ENCODE measurements around the gene CASP10. TPM values are rescaled to one million over a fixed set of nuclear protein-coding genes. Genes with fewer than 3 reads are reported as not detected.

The CASP10 gene
- total RNA-seq, 2 donors from 2014 or later = 3.0 to 6.0 TPM

DNA sequence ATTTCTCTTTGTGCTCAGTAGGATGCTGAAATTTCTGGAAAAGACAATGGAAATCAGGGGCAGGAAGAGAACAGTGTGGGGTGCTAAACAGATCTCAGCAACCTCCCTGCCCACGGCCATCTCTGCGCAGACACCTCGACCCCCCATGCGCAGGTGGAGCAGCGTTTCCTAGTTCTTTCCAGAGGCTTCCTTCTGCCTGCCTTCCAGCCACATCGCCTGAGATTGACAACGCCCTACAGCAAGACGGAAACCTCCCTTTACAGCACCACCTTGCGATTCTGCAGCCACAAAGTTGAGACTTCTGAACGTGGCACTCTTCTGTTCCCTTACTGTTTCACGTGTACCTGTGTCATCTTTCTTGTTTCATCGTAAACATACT, 46.0 kb downstream of the CASP10 start:
- Histone ChIP-seq H3K27ac (no peak overlapping the region), H3K4me1 (peaks cover 20% of the 10 kb centered on the region), H3K27me3 (no peaks in the 10 kb centered on the region), H3K4me3 (no peak overlapping the region), H3K36me3 (replicated peaks in 1 of 2; ENCODE audit: insufficient read depth in 1 of 2, low read depth in 2 of 2) (no peaks in the 10 kb centered on the region), H3K9me3 (no peaks in the 10 kb centered on the region)
- ATAC-seq (no peak), DNase-seq (no peak)
- no peak for TF ChIP-seq POLR2A (IDR thresholded peaks at IDR 0.05)
- TF ChIP-seq, protein P1, sequence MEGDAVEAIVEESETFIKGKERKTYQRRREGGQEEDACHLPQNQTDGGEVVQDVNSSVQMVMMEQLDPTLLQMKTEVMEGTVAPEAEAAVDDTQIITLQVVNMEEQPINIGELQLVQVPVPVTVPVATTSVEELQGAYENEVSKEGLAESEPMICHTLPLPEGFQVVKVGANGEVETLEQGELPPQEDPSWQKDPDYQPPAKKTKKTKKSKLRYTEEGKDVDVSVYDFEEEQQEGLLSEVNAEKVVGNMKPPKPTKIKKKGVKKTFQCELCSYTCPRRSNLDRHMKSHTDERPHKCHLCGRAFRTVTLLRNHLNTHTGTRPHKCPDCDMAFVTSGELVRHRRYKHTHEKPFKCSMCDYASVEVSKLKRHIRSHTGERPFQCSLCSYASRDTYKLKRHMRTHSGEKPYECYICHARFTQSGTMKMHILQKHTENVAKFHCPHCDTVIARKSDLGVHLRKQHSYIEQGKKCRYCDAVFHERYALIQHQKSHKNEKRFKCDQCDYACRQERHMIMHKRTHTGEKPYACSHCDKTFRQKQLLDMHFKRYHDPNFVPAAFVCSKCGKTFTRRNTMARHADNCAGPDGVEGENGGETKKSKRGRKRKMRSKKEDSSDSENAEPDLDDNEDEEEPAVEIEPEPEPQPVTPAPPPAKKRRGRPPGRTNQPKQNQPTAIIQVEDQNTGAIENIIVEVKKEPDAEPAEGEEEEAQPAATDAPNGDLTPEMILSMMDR (IDR thresholded peaks at IDR 0.05) = no peak
- WGBS, 2 donors = 50 to 69% methylated on average over 12 of the region's 12 CpGs
- intact Hi-C loops (cut with DNase I) = no loop called here

DNA sequence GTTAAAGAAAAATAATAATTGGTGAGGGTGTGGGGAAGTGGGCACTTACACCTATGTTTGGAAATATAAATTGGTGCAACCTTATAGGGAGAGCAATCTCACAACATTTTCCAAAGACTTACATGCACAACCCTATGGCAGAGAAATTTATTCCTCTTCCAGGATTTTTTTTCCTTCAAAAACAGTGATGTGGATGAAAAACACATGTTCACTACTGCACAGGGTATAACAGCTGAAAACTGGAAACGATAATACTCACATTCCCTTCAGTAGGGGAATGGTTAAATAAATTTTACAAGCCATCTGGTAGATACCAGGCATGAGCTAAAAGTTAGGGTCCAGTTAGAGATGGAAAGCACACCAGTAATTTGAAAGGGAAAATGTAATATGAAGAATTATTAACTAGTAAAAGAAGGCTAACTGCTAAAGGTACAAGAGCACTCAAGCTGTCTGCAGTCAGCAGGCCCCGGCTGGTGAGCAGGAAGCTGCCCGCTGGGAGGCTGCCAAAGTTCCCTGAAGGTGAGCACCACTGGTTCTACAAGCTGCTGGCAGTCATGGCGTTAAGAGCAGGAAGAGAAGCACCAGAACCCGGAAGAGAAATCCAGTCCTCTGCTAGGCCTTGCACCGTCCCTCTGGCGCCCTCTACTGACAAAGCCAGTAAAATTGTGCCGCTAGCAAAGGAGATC, 49.0 kb downstream of the CASP10 start:
- intact Hi-C loops (cut with DNase I) = no loop called here
- peaks cover 36% of the 10 kb centered on the region for H3K4me1 ChIP-seq
- no peaks in the 10 kb centered on the region for H3K36me3 ChIP-seq (replicated peaks in 1 of 2; ENCODE audit: insufficient read depth in 1 of 2, low read depth in 2 of 2)
- peak; percentile 93 to 97 (median 96) for DNase-seq
- peak; percentile 89 for ATAC-seq
- TF ChIP-seq, protein P1 (IDR thresholded peaks at IDR 0.05) = peak; percentile 87 to 96 (median 92)
- TF ChIP-seq POLR2A (IDR thresholded peaks at IDR 0.05) = no peak
- H3K27me3 ChIP-seq = no peaks in the 10 kb centered on the region
- no peak overlapping the region for H3K4me3 ChIP-seq
- WGBS, 2 donors = 13 to 15% methylated on average over 8 of the region's 8 CpGs
- H3K9me3 ChIP-seq = no peaks in the 10 kb centered on the region
- peak overlapping the region in 3 of 4 donors; percentile 44 to 78 (median 65) for H3K27ac ChIP-seq

DNA sequence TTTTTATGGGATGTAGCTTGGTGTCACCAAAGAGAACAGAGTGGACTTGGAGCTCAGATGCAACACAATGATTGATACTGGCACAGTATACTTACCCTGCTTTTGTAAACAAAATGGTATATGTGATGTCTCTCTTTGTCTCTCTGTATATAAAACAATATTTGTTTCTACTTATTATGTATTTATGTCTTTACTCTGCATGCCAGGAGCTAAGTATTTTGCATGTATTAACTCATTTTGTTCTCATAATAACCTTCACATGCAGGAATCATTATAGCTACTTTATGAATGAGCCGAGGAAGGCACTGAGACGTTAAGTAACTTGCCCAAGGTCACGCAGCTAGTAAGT, 49.5 kb downstream of the CASP10 start:
- Histone ChIP-seq H3K4me1 (peaks cover 36% of the 10 kb centered on the region), H3K36me3 (replicated peaks in 1 of 2; ENCODE audit: insufficient read depth in 1 of 2, low read depth in 2 of 2) (no peaks in the 10 kb centered on the region), H3K9me3 (no peaks in the 10 kb centered on the region), H3K27ac (peak overlapping the region in 3 of 4 donors; percentile 44 to 78 (median 65)), H3K27me3 (no peaks in the 10 kb centered on the region), H3K4me3 (no peak overlapping the region)
- WGBS, 2 donors = 26 to 28% methylated on average over 3 of the region's 3 CpGs
- intact Hi-C loops (cut with DNase I) = no loop called here
- DNase-seq (no peak), ATAC-seq (no peak)
- no peak for TF ChIP-seq POLR2A (IDR thresholded peaks at IDR 0.05)
- TF ChIP-seq, protein P1 (IDR thresholded peaks at IDR 0.05) = no peak

DNA sequence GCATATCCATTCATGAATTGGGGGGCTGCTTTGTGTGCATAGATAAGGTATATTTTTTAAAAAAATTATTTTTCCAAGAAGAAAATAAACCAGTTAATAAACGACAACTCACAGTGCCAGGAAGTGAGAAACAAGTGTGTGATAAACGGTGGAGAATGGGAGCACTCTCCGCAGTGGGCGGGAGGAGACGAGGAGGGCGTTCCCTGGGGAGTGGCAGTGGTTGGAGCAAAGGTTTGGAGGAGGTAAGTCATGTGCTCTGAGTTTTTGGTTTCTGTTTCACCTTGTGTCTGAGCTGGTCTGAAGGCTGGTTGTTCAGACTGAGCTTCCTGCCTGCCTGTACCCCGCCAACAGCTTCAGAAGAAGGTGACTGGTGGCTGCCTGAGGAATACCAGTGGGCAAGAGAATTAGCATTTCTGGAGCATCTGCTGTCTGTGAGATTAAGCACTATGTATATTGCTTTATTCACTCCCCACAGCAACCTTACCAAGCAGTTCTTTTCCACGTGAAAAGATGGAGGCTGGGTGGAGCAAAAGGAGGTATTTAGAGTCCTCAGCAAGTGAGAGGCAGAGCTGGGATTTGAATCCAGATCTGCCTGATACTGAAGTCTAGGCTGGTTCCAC, 50.4 kb downstream of the CASP10 start:
- TF ChIP-seq, protein P1 (IDR thresholded peaks at IDR 0.05) = no peak
- peak in 2 of 3 donors; percentile 65 to 69 for TF ChIP-seq POLR2A (IDR thresholded peaks at IDR 0.05)
- Histone ChIP-seq H3K36me3 (replicated peaks in 1 of 2; ENCODE audit: insufficient read depth in 1 of 2, low read depth in 2 of 2) (no peaks in the 10 kb centered on the region), H3K27ac (peak overlapping the region; percentile 37 to 78 (median 59)), H3K4me3 (peak overlapping the region; percentile 3 to 24), H3K4me1 (peaks cover 36% of the 10 kb centered on the region), H3K27me3 (no peaks in the 10 kb centered on the region), H3K9me3 (no peaks in the 10 kb centered on the region)
- ATAC-seq = peak; percentile 91
- intact Hi-C loops (cut with DNase I) = no loop called here
- 20 to 23% methylated on average over 8 of the region's 8 CpGs for WGBS, 2 donors
- peak; percentile 75 to 86 (median 84) for DNase-seq
